H9 (cell line): Measurements from ENCODE around the gene USP49. TPM values are rescaled to one million over a fixed set of nuclear protein-coding genes. Genes with fewer than 3 reads are reported as not detected.
A peak's percentile ranks its signal among the peaks of the same experiment; 100 is the strongest.

Experiments
- DNase-seq: peaks from one replicate; pipeline ENCODE4 v3.0.0-alpha.2; 2017
- H2AFZ ChIP-seq: one replicate; pipeline ENCODE4 v1.6.1; 2013; ENCODE audit warnings: mild to moderate bottlenecking, low read length, control low read depth, moderate library complexity
- H2AK5ac ChIP-seq: 2 replicates; pipeline ENCODE4 v1.6.1; 2013; ENCODE audit warnings: low read length, control low read depth, mixed read lengths; ENCODE audit not compliant: insufficient read length
- H2BK120ac ChIP-seq: one replicate; pipeline ENCODE4 v1.6.1; 2013; ENCODE audit warnings: low read depth, mild to moderate bottlenecking, low read length, control low read depth, inconsistent platforms; ENCODE audit not compliant: poor library complexity, severe bottlenecking
- H2BK12ac ChIP-seq: 2 replicates; pipeline ENCODE4 v1.6.1; 2013; ENCODE audit warnings: low read length, control low read depth, mixed read lengths, low read depth; ENCODE audit not compliant: insufficient read length
- H2BK15ac ChIP-seq: 2 replicates; pipeline ENCODE4 v1.6.1; 2013; ENCODE audit warnings: low read depth, low read length, control low read depth
- H2BK20ac ChIP-seq: one replicate; pipeline ENCODE4 v1.6.1; 2013; ENCODE audit warnings: low read depth, mild to moderate bottlenecking, low read length, control low read depth, inconsistent platforms; ENCODE audit not compliant: poor library complexity, severe bottlenecking
- H2BK5ac ChIP-seq: 2 replicates; pipeline ENCODE4 v1.6.1; 2013; ENCODE audit warnings: low read length, control low read depth, mixed read lengths; ENCODE audit not compliant: insufficient read length
- H3K14ac ChIP-seq: 2 replicates; pipeline ENCODE4 v1.6.1; 2013; ENCODE audit warnings: low read length, control low read depth; ENCODE audit not compliant: insufficient read depth
- H3K18ac ChIP-seq: 2 replicates; pipeline ENCODE4 v1.6.1; 2013; ENCODE audit warnings: low read depth, mild to moderate bottlenecking, mixed read lengths, low read length, control low read depth; ENCODE audit not compliant: insufficient read length
- H3K23ac ChIP-seq: 2 replicates; pipeline ENCODE4 v1.6.1; 2013; ENCODE audit warnings: low read length, control low read depth, mixed read lengths, low read depth; ENCODE audit not compliant: insufficient read length
- H3K23me2 ChIP-seq: 2 replicates; pipeline ENCODE4 v1.6.1; 2013; ENCODE audit warnings: low read depth, mild to moderate bottlenecking, mixed read lengths, low read length, control low read depth; ENCODE audit not compliant: insufficient read length, poor library complexity, severe bottlenecking
- H3K27ac ChIP-seq: 2 replicates; pipeline ENCODE4 v1.5.1; 2013; ENCODE audit warnings: low read length, control low read depth, mixed read lengths, low read depth; ENCODE audit not compliant: insufficient read length
- H3K27me3 ChIP-seq: 2 replicates; pipeline ENCODE4 v1.6.1; 2013; ENCODE audit warnings: low read length, control low read depth, inconsistent platforms; ENCODE audit not compliant: insufficient read depth
- H3K4ac ChIP-seq: 2 replicates; pipeline ENCODE4 v1.6.1; 2013; ENCODE audit warnings: low read depth, mild to moderate bottlenecking, control low read depth, inconsistent platforms, low read length, moderate library complexity
- H3K4me1 ChIP-seq: 2 replicates; pipeline ENCODE4 v1.6.1; 2013; ENCODE audit warnings: low read length, control low read depth, inconsistent platforms; ENCODE audit not compliant: insufficient read depth
- H3K4me2 ChIP-seq: 2 replicates; pipeline ENCODE4 v1.6.1; 2013; ENCODE audit warnings: low read length, control low read depth, mixed read lengths; ENCODE audit not compliant: insufficient read length, insufficient read depth
- H3K56ac ChIP-seq: 2 replicates; pipeline ENCODE4 v1.6.1; 2013; ENCODE audit warnings: low read depth, mild to moderate bottlenecking, mixed read lengths, low read length, control low read depth; ENCODE audit not compliant: insufficient read length
- H3K79me1 ChIP-seq: 2 replicates; pipeline ENCODE4 v1.6.1; 2013; ENCODE audit warnings: low read depth, mild to moderate bottlenecking, moderate library complexity, low read length, control low read depth, inconsistent platforms; ENCODE audit not compliant: insufficient read depth, poor library complexity, severe bottlenecking
- H3K79me2 ChIP-seq: 2 replicates; pipeline ENCODE4 v1.6.1; 2013; ENCODE audit warnings: low read length, control low read depth, inconsistent platforms; ENCODE audit not compliant: insufficient read depth
- H3K9ac ChIP-seq: 2 replicates; pipeline ENCODE4 v1.6.1; 2013; ENCODE audit warnings: low read length, control low read depth, mixed read lengths; ENCODE audit not compliant: insufficient read length; ENCODE audit errors: extremely low read depth
- H3K9me3 ChIP-seq: one replicate; pipeline ENCODE4 v1.6.1; 2013; ENCODE audit warnings: low read depth, low read length, inconsistent platforms; ENCODE audit not compliant: control insufficient read depth
- H3T11ph ChIP-seq: one replicate; pipeline ENCODE4 v1.6.1; 2013; ENCODE audit warnings: mild to moderate bottlenecking, low read length, control low read depth, inconsistent platforms
- H4K20me1 ChIP-seq: one replicate; pipeline ENCODE4 v1.6.1; 2013; ENCODE audit not compliant: control insufficient read depth, insufficient read length, insufficient read depth
- H4K5ac ChIP-seq: 2 replicates; pipeline ENCODE4 v1.6.1; 2013; ENCODE audit warnings: low read depth, mild to moderate bottlenecking, mixed read lengths, low read length, control low read depth; ENCODE audit not compliant: insufficient read length
- H4K8ac ChIP-seq: replicated peaks from 2 replicates; pipeline ENCODE4 v1.6.1; 2013; ENCODE audit warnings: low read length, control low read depth, mixed read lengths, low read depth; ENCODE audit not compliant: insufficient read length
- H4K91ac ChIP-seq: 2 replicates; pipeline ENCODE4 v1.6.1; 2013; ENCODE audit warnings: low read depth, mild to moderate bottlenecking, moderate library complexity, mixed read lengths, low read length, control low read depth; ENCODE audit not compliant: insufficient read length
- H3K27ac Mint-ChIP-seq, 3 experiments: 2 replicates in 2 of 3; 3 replicates in 1 of 3; pipeline ENCODE4 v1.8.0; 2020 to 2021; ENCODE audit warnings: mixed read lengths in 3 of 3, mild to moderate bottlenecking in 1 of 3, moderate library complexity in 1 of 3
- H3K27me3 Mint-ChIP-seq: 2 replicates; pipeline ENCODE4 v1.8.0; 2021; ENCODE audit warnings: low read depth, mild to moderate bottlenecking, moderate library complexity, mixed read lengths
- H3K36me3 Mint-ChIP-seq, 3 experiments: 2 replicates in 2 of 3; 3 replicates in 1 of 3; pipeline ENCODE4 v1.8.0; 2020 to 2021; ENCODE audit warnings: low read depth in 3 of 3, mixed read lengths in 3 of 3; ENCODE audit not compliant: insufficient read depth in 1 of 3
- H3K4me1 Mint-ChIP-seq, 2 experiments: 2 replicates each; pipeline ENCODE4 v1.8.0; 2020; ENCODE audit warnings: mixed read lengths in 2 of 2
- H3K4me3 Mint-ChIP-seq, 2 experiments: 2 replicates in 1 of 2; 3 replicates in 1 of 2; pipeline ENCODE4 v1.8.0; 2020 to 2021; ENCODE audit warnings: mild to moderate bottlenecking in 2 of 2, mixed read lengths in 2 of 2, moderate library complexity in 1 of 2
- H3K9me3 Mint-ChIP-seq, 2 experiments: 2 replicates in 1 of 2; 3 replicates in 1 of 2; pipeline ENCODE4 v1.8.0; 2020; ENCODE audit warnings: mild to moderate bottlenecking in 2 of 2, mixed read lengths in 2 of 2, moderate library complexity in 1 of 2
- WGBS: extraction: QIAGEN DNeasy Blood & Tissue Kit; methylation state at CpG from one replicate; pipeline ENCODE4 v1.1.7; 2013; ENCODE audit warnings: missing lambda C conversion rate, low lambda C conversion rate, mixed read lengths; ENCODE audit not compliant: insufficient read length; ENCODE audit errors: extremely low coverage; 5-methylcytosine and 5-hydroxymethylcytosine counted together
- long read RNA-seq: library from polyadenylated mRNA; unstranded; transcript quantifications from one replicate; pipeline ENCODE4 v2.0.0, GENCODE V29; 2020
- total RNA-seq: library from RNA; stranded (reverse); gene quantifications from 2 replicates; pipeline ENCODE4 v1.2.1, GENCODE V29; 2021
- TF ChIP-seq, protein P1 (sequence below): fragments of 200-600 bp; sonication (generic); conservative IDR thresholded peaks from 3 replicates; pipeline ENCODE4 v1.8.0; 2021; ENCODE audit warnings: antibody characterized with exemption, mild to moderate bottlenecking

USP49 gene
- total RNA-seq, result 18.7 and 19.0 TPM in 2 replicates
- long read RNA-seq, partial matches to known transcripts, result 5 of 23 reads
- long read RNA-seq, other reads (novel, unspliced or antisense), result 17 of 23 reads

DNA sequence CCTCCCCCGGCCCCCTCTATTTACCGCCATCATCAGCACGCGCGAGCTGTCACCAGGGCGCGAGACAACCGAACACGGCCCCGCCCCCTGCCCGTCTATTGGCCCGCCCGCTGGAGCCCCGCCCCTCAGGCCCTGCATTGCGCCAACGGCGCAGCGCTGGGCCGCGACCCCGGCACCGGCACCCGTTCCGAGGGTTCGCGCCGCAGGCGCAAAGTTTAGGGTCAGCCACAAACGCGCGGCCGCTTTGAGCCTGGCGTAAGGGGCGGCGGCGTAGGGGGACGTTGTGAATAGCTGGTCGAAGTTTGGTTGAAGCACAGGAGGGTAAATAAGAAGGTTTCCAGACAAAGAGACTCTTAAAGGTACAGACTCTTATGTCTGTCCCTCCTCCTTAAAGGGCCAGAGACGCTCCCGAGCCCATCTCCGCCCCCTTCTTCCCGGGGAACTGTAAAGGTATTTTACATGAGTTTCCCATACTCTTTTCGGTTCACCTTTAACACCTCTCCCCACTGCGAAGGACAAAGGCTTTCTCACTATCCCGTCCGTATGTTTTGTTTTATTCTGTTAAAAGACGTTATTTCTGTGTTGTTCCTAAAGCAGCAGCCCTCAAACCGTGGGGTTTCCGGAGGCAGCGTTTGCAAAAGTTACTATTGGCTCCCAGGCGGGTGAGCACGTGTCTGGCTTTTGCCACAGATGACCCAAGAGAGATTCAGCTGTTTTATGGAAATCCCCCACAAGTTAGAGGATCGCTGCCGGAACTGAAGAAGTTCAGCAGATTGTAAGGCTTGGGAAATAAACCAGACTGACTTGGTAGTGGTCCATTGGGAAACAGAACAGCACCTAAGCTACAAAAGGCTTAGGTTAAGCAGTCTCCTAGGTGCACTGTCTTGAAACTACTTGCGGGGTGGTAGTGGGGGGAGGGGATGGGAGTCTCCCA is at the start of gene USP49:
TSS of gene USP49 (minus strand) at position 76 of the 934 bp plus-strand sequence. CDS start 88,392 bp downstream, outside the sequence.
- H2BK12ac ChIP-seq, result no peak within 1 kb of the TSS
- no peak within 1 kb of the TSS for H2BK20ac ChIP-seq
- H2AFZ ChIP-seq, result peak within 1 kb of the TSS; percentile 81
- H3K27me3 Mint-ChIP-seq, result no peaks in the 10 kb centered on the region
- H3T11ph ChIP-seq, result peak within 1 kb of the TSS; percentile 68
- H4K20me1 ChIP-seq, result no peaks in the 10 kb centered on the region
- no peaks in the 10 kb centered on the region for H3K9me3 Mint-ChIP-seq
- H4K8ac ChIP-seq, result no peak within 1 kb of the TSS
- WGBS, result no CpG with 5 or more reads among the region's 55 CpGs
- peaks cover 15 to 17% of the 10 kb centered on the region in 2 experiments for H3K4me1 Mint-ChIP-seq
- H3K4ac ChIP-seq, result no peak within 1 kb of the TSS; the same call in 1 of the 2 replicates
- H3K79me1 ChIP-seq, result no peaks in the 10 kb centered on the region
- no peaks in the 10 kb centered on the region for H3K27me3 ChIP-seq
- H3K36me3 Mint-ChIP-seq, result peaks cover 0 to 5% (median 0%) of the 10 kb centered on the region in 3 experiments; a peak in 1 of 7 replicates
- no peaks in the 10 kb centered on the region for H3K79me2 ChIP-seq
- no peak within 1 kb of the TSS; a peak in 1 of 5 replicates for H3K4me3 Mint-ChIP-seq
- H3K4me1 ChIP-seq, result peaks cover 9% of the 10 kb centered on the region; the same call in 1 of the 2 replicates
- peak within 1 kb of the TSS; percentile 59 for H3K14ac ChIP-seq
- H3K9me3 ChIP-seq, result no peaks in the 10 kb centered on the region
- peak within 1 kb of the TSS; percentile 81 for H3K18ac ChIP-seq
- peak within 1 kb of the TSS; percentile 94 to 99 (median 95) for H3K27ac Mint-ChIP-seq
- H3K23ac ChIP-seq, result no peak within 1 kb of the TSS
- H3K23me2 ChIP-seq, result peaks cover 15% of the 10 kb centered on the region
- TF ChIP-seq, protein P1, sequence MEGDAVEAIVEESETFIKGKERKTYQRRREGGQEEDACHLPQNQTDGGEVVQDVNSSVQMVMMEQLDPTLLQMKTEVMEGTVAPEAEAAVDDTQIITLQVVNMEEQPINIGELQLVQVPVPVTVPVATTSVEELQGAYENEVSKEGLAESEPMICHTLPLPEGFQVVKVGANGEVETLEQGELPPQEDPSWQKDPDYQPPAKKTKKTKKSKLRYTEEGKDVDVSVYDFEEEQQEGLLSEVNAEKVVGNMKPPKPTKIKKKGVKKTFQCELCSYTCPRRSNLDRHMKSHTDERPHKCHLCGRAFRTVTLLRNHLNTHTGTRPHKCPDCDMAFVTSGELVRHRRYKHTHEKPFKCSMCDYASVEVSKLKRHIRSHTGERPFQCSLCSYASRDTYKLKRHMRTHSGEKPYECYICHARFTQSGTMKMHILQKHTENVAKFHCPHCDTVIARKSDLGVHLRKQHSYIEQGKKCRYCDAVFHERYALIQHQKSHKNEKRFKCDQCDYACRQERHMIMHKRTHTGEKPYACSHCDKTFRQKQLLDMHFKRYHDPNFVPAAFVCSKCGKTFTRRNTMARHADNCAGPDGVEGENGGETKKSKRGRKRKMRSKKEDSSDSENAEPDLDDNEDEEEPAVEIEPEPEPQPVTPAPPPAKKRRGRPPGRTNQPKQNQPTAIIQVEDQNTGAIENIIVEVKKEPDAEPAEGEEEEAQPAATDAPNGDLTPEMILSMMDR, result no peak
- no peak within 1 kb of the TSS for H3K56ac ChIP-seq
- H2BK15ac ChIP-seq, result no peak within 1 kb of the TSS
- H2BK5ac ChIP-seq, result no peak within 1 kb of the TSS
- H4K91ac ChIP-seq, result no peak within 1 kb of the TSS
- H2BK120ac ChIP-seq, result no peak within 1 kb of the TSS
- H3K27ac ChIP-seq, result peak within 1 kb of the TSS; percentile 85
- H3K9ac ChIP-seq, result peak within 1 kb of the TSS; percentile 84
- no peak within 1 kb of the TSS for H4K5ac ChIP-seq
- peak; percentile 93 for DNase-seq
- H2AK5ac ChIP-seq, result no peak within 1 kb of the TSS
- H3K4me2 ChIP-seq, result peak within 1 kb of the TSS; percentile 97
